Measurements from ENCODE around the gene CPT2. TPM values are rescaled to one million over a fixed set of nuclear protein-coding genes. Genes with fewer than 3 reads are reported as not detected.

Gene CPT2
- total and polyA plus RNA-seq, 12 donors: 7.8 to 79.5 (median 43.1) TPM

DNA sequence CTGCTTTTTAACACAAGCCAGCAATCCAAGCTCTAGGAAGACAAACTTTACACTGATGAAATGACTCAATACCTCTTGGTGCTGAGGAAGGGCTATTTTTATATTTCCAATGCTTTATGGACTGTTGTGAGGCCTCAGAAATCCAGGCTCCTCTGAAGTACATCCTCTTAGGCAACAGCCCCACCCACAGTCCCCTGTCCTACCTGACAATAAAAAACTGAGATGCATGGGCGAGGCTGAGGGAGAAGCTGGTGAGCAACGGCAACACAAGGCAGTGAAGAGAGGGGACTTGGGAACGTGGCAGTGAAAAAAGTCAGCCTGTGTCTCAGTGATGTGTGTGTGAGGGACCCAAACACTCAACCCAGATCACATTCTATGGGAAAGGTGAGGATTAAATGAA is 10.1 kb upstream of the CPT2 start:
- no peak for DNase-seq
- no peaks in the 10 kb centered on the region for H3K36me3 ChIP-seq (replicated peaks in 1 of 2)
- H3K9me3 ChIP-seq (replicated peaks in 1 of 3): no peaks in the 10 kb centered on the region
- TF ChIP-seq CTCF (IDR thresholded peaks at IDR 0.05) (no peak), POLR2A (IDR thresholded peaks at IDR 0.05) (no peak)
- intact Hi-C loops (cut with DNase I): no loop called here
- no peak overlapping the region for H3K4me3 ChIP-seq
- no peaks in the 10 kb centered on the region for H3K4me1 ChIP-seq (replicated peaks in 1 of 2)
- WGBS, 4 donors: 69 to 74% (median 73%) methylated on average over 3 of the region's 3 CpGs
- H3K27ac ChIP-seq: no peak overlapping the region
- no peaks in the 10 kb centered on the region for H3K27me3 ChIP-seq

GRCh38 chr1:53187401-53187800 is 9.2 kb upstream of the CPT2 start:
- WGBS, 4 donors: 73 to 86% (median 75%) methylated on average over 1 of the region's 1 CpG
- Histone ChIP-seq H3K27ac (no peak overlapping the region), H3K36me3 (replicated peaks in 1 of 2) (no peaks in the 10 kb centered on the region), H3K4me3 (no peak overlapping the region), H3K4me1 (replicated peaks in 1 of 2) (no peaks in the 10 kb centered on the region), H3K9me3 (replicated peaks in 1 of 3) (no peaks in the 10 kb centered on the region), H3K27me3 (no peaks in the 10 kb centered on the region)
- DNase-seq: no peak
- intact Hi-C loops (cut with DNase I): no loop called here
- TF ChIP-seq POLR2A (IDR thresholded peaks at IDR 0.05): no peak

DNA sequence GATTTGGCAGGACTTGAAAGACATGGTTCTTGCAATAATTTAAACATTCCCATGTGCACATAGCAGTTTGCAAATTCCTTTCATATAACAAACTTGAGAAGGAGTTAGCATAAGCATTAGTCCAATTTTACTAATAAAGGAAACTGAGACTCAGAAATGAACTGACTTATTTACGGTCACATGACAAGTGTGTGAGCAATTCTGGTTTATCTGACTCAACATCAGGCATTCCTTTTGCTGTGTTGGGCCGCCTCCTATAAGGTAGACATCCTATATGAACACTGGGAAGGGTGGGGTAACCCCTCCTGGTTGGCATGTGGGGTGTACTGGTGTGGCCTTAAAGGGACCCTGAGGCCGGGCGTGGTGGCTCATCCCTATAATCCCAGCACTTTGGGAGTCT is 8.5 kb upstream of the CPT2 start:
- WGBS, 4 donors: 80 to 91% (median 87%) methylated on average over 4 of the region's 4 CpGs
- Histone ChIP-seq H3K9me3 (replicated peaks in 1 of 3) (no peaks in the 10 kb centered on the region), H3K4me3 (no peak overlapping the region), H3K27me3 (no peaks in the 10 kb centered on the region), H3K4me1 (replicated peaks in 1 of 2) (no peaks in the 10 kb centered on the region), H3K36me3 (replicated peaks in 1 of 2) (no peaks in the 10 kb centered on the region), H3K27ac (no peak overlapping the region)
- no peak for DNase-seq
- TF ChIP-seq CTCF (IDR thresholded peaks at IDR 0.05) (no peak), POLR2A (IDR thresholded peaks at IDR 0.05) (no peak)
- intact Hi-C loops (cut with DNase I): no loop called here

- H3K27me3 ChIP-seq: no peaks in the 10 kb centered on the region
- no peaks in the 10 kb centered on the region for H3K9me3 ChIP-seq (replicated peaks in 1 of 3)
- DNase-seq: no peak
- no peak overlapping the region for H3K27ac ChIP-seq
- WGBS, 4 donors: 43 to 69% (median 66%) methylated on average over 5 of the region's 5 CpGs
- no peak overlapping the region for H3K4me3 ChIP-seq
- no peaks in the 10 kb centered on the region for H3K36me3 ChIP-seq (replicated peaks in 1 of 2)
- no peak for TF ChIP-seq CTCF (IDR thresholded peaks at IDR 0.05)
- intact Hi-C loops (cut with DNase I): no loop called here
- no peaks in the 10 kb centered on the region for H3K4me1 ChIP-seq (replicated peaks in 1 of 2)
These were observed 7.6 kb upstream of the CPT2 start for GRCh38 chr1:53189061-53189460.

DNA sequence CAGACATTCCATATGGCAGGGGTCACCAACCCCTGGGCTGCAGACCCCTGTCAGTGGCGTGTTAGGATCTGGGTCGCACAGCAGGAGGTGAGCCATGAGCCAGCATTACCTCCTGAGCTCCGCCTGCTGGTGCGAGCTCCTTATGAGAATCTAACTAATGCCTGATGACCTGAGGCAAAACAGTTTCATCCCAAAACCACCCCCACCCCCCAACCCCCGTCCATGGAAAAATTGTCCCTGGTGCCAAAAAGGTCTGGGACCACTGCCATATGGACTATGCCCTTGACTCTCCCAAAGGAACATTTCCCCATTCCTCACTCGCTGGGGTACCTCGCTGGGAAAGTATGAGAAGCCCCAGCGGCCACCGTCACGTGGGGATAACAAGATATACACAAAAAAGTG is 6.4 kb upstream of the CPT2 start:
- WGBS, 4 donors: 79 to 87% (median 83%) methylated on average over 10 of the region's 10 CpGs
- H3K4me3 ChIP-seq: no peak overlapping the region
- DNase-seq: no peak
- H3K36me3 ChIP-seq (replicated peaks in 1 of 2): no peaks in the 10 kb centered on the region
- no peaks in the 10 kb centered on the region for H3K4me1 ChIP-seq (replicated peaks in 1 of 2)
- H3K27me3 ChIP-seq: no peaks in the 10 kb centered on the region
- TF ChIP-seq POLR2A (IDR thresholded peaks at IDR 0.05) (no peak), CTCF (IDR thresholded peaks at IDR 0.05) (no peak)
- no peaks in the 10 kb centered on the region for H3K9me3 ChIP-seq (replicated peaks in 1 of 3)
- H3K27ac ChIP-seq: no peak overlapping the region
- intact Hi-C loops (cut with DNase I): no loop called here
